RWPE2 (cell line): ENCODE measurements around the gene ZNF284.
A peak's percentile ranks its signal among the peaks of the same experiment; 100 is the strongest.

Experiments
- ATAC-seq: fragments of 200-7000 bp; cut with Tn5 transposase; 3 replicates; pipeline ENCODE4 v1.9.1; 2021; ENCODE audit warnings: low read depth
- DNase-seq: peaks from one replicate; pipeline ENCODE4 v3.0.0-alpha.2; 2020; ENCODE audit warnings: low spot score
- H3K27ac ChIP-seq: fragments of 450-650 bp; 2 replicates; pipeline ENCODE4 v1.5.1; 2017; ENCODE audit warnings: mild to moderate bottlenecking; ENCODE audit not compliant: poor library complexity, severe bottlenecking
- H3K27me3 ChIP-seq: fragments of 250-450 bp; sonication (Bioruptor Pico); 2 replicates; pipeline ENCODE4 v1.5.1; 2021; ENCODE audit warnings: mild to moderate bottlenecking, moderate library complexity; ENCODE audit not compliant: insufficient read depth, poor library complexity, severe bottlenecking
- H3K36me3 ChIP-seq: fragments of 250-450 bp; sonication (Bioruptor Pico); 2 replicates; pipeline ENCODE4 v1.5.1; 2020; ENCODE audit warnings: low read depth, mild to moderate bottlenecking, moderate library complexity
- H3K4me1 ChIP-seq: fragments of 250-450 bp; sonication (Bioruptor Pico); 2 replicates; pipeline ENCODE4 v1.5.1; 2021; ENCODE audit warnings: mild to moderate bottlenecking, moderate library complexity; ENCODE audit not compliant: insufficient read depth, poor library complexity, severe bottlenecking
- H3K4me3 ChIP-seq: fragments of 250-450 bp; sonication (Bioruptor Pico); 2 replicates; pipeline ENCODE4 v1.5.1; 2021; ENCODE audit warnings: mild to moderate bottlenecking, moderate library complexity; ENCODE audit not compliant: severe bottlenecking
- H3K9me3 ChIP-seq: fragments of 250-450 bp; sonication (Bioruptor Pico); 2 replicates; pipeline ENCODE4 v1.5.1; 2021; ENCODE audit warnings: mild to moderate bottlenecking, moderate library complexity; ENCODE audit not compliant: severe bottlenecking
- TF ChIP-seq, protein P1 (sequence below): fragments of 450-650 bp; IDR thresholded peaks from one replicate; pipeline ENCODE4 v1.5.1; 2017; ENCODE audit warnings: mild to moderate bottlenecking, moderate library complexity; ENCODE audit not compliant: poor library complexity, severe bottlenecking

The ZNF284 gene

DNA sequence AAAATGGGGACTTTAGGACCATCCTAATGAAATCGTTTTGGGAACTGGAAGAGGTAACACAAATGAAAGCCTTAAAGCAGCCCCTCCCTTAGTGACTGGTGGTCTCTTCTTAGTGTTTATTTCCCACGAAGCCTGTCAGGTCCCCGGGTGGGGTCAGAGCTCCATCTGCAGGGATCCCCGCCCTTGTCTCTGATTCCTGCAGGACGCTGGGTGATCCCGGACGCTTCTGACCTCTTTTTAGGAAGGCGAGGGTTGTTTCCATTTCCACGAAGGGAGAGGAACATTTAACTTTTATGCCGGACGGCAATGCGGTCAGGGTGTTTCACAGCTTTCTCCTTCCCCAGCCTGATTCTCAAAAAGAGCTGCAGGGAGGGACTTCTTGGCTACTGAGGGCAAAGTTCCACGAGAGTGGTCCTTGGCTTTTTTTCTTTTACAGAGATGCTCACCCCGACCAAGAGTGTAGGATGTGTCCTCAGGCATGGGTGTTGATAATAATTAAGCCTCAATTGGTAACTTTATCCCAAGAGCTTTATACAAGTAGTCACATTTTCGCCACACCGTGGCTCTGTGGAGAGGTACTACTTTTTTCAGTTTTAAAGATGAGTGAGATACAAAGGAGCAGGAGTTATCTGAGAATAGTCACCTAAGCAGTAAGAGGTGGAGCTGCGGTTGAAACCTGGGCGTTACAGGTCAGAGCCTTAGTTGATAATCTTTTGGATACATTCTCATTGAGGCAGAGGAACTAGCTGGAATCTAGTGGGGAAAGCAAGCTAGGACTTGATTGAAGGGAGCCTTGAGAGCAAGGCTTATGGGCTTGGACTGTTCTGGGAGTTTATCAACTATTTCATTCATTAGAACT is 813 bp downstream of the ZNF284 start:
- Histone ChIP-seq H3K36me3 (peaks cover 5% of the 10 kb centered on the region; the same call in 1 of the 2 replicates), H3K4me1 (no peaks in the 10 kb centered on the region), H3K27ac (peak overlapping the region; percentile 2), H3K4me3 (peak overlapping the region; percentile 52), H3K9me3 (no peaks in the 10 kb centered on the region), H3K27me3 (no peaks in the 10 kb centered on the region)
- no peak for DNase-seq
- TF ChIP-seq, protein P1, sequence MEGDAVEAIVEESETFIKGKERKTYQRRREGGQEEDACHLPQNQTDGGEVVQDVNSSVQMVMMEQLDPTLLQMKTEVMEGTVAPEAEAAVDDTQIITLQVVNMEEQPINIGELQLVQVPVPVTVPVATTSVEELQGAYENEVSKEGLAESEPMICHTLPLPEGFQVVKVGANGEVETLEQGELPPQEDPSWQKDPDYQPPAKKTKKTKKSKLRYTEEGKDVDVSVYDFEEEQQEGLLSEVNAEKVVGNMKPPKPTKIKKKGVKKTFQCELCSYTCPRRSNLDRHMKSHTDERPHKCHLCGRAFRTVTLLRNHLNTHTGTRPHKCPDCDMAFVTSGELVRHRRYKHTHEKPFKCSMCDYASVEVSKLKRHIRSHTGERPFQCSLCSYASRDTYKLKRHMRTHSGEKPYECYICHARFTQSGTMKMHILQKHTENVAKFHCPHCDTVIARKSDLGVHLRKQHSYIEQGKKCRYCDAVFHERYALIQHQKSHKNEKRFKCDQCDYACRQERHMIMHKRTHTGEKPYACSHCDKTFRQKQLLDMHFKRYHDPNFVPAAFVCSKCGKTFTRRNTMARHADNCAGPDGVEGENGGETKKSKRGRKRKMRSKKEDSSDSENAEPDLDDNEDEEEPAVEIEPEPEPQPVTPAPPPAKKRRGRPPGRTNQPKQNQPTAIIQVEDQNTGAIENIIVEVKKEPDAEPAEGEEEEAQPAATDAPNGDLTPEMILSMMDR, result peak; percentile 13
- ATAC-seq, result peak; percentile 24

DNA sequence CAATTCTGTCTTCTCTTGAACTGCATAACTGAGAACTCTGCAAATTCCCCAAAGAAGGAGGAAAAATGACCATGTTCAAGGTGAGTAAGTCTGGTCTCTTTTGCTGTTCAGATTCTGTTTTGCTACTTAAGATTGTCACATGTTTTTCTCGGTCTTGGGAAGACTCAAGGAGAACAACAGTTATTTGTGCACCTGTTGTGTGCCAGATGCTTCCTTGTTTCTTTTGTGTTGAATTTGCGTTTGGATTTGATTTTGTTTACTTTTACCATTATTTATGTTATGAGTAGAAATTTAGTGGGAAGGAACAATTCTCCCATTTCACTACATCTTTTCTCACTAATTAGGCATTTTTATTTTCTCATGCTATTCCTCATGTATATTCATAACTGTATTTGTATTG is 4.4 kb downstream of the ZNF284 start:
- Histone ChIP-seq H3K27ac (no peak overlapping the region), H3K4me1 (no peaks in the 10 kb centered on the region), H3K27me3 (no peaks in the 10 kb centered on the region), H3K36me3 (peaks cover 24% of the 10 kb centered on the region), H3K9me3 (peaks cover 2% of the 10 kb centered on the region), H3K4me3 (no peak overlapping the region)
- DNase-seq (no peak), ATAC-seq (no peak)
- TF ChIP-seq, protein P1, result no peak

DNA sequence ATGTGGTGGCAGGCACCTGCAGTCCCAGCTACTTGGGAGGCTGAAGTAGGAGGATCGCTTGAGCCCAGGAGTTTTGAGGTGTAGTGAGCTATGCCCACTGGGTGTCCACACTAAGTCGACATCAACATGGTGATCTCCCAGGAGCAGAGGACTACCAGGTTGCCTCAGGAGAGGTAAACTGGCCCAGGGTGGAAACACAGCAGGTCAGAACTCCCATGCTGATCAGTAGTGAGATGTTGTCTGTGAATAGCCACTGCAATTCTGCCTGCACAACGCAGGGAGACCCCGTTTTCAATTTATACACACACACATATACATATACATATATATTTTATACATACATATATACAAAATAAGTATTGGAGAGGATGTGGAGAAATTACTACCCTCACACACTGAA is 20.1 kb downstream of the ZNF284 start:
- ATAC-seq (no peak), DNase-seq (no peak)
- TF ChIP-seq, protein P1, result no peak
- Histone ChIP-seq H3K4me3 (no peak overlapping the region), H3K27ac (no peak overlapping the region), H3K27me3 (no peaks in the 10 kb centered on the region), H3K4me1 (peaks cover 3% of the 10 kb centered on the region), H3K9me3 (no peaks in the 10 kb centered on the region), H3K36me3 (peaks cover 13% of the 10 kb centered on the region)

DNA sequence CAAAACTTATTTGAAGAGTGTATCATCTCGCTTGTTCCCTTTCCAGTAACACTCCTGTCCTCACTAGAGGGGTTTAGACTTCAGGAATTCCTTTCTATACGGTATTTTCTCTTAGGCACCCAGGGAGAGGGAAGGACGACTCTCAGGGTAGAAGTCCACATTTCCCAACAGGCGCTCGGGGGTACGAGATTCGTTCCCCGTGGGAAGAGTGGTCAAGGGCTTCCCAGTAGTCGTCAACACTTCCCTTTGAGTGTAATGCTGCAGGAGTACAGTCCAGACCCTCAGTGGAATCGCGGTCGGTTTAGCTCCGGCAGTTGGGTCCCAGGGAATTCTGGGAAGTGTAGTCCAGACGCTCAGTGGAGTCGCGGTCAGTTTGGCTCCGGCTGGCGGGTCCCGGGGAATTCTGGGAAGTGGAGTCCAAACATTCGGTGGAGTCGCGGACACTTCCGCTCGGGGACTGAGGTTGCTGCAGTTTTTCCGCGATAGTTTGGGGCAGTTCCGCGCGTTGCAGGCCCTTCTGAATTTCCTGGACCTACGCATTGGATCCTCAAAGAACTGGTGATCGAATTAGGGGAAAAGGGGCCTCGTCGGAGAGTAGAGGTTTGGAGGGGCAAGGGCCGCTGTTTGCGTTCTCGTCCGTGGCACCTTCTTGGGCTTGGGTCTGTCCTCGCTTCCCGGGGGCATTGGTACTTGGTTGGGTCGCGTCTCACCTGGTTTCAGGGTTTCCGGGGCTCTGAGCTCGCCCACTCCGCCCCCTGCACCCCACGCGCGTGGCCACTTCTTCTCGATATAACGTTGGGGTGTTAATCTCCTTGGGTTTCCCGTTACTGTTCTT is 22.2 kb downstream of the ZNF284 start, which contains the start of gene ZNF224:
Gene ZNF224 (plus strand): TSS at position 431 of the 835 bp plus-strand sequence. CDS start 3,513 bp downstream, outside the sequence.
- no peaks in the 10 kb centered on the region for H3K9me3 ChIP-seq
- no peaks in the 10 kb centered on the region for H3K27me3 ChIP-seq
- TF ChIP-seq, protein P1, result no peak
- ATAC-seq, result peak; percentile 97
- peak; percentile 88 for DNase-seq
- peaks cover 3% of the 10 kb centered on the region for H3K4me1 ChIP-seq
- H3K36me3 ChIP-seq, result peaks cover 26% of the 10 kb centered on the region
- peak within 1 kb of the TSS; percentile 43 for H3K27ac ChIP-seq
- peak within 1 kb of the TSS; percentile 47 for H3K4me3 ChIP-seq
